Cardiac atrium fibroblast (primary cell): ENCODE data around the gene NMNAT1. TPM values are rescaled to one million over a fixed set of nuclear protein-coding genes. Genes with fewer than 3 reads are reported as not detected.

ENCODE experiments used
- total RNA-seq: library from RNA; depleted of rRNA; stranded (reverse); fragments of >200 nt; gene quantifications from 2 replicates; pipeline ENCODE4 v1.2.3, GENCODE V29; 2015

NMNAT1 gene
- total RNA-seq = 6.7 and 14.3 TPM in 2 replicates

DNA sequence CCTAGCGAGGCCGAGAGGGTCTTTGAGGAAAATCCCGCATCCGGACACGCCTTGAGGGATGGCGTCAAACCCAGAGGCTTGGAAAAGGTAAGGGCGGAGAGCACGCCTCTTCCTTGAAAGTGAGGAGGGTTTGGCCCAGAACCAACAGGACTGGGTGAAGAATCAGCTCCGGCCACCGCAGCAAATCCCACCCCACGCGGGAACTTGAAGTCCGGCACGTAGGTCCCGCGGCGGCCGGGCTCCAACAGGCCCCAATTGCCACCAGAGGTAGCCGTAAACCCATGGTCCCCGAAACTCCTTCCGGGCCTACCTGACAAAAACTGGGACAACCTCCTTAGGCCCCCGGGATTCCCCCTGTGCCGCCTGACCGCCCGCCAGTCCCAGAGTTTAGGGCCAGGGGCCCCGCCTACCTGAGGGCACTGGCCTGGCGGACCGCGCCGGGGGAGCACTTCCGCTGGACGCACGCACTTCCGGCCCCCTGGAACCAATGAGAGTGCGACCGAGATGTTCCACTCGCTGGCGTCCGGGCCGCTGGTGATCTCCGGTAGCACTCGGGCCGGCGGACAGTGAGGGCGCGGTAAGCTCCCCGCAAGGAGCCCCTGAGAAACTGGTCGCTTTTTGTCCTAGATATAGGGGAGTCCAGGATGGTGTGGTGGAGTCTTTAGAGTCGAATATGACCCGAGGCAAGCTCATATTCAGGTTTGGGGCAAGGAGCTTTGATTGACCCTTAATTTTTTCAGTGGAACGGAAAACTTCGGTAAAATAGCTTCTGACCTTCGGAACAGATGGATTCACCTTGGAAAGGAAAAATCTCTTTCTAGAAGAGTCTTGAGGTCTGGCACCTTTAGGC, at the start of gene NMNAT1, which contains the start of gene LZIC:
Gene NMNAT1, plus strand, starts transcription at position 537 of the 850 bp plus-strand sequence. CDS start 28,599 bp downstream, outside the sequence.
Gene LZIC, minus strand, starts transcription at position 453 of the 850 bp plus-strand sequence. CDS start 6,772 bp downstream, outside the sequence.

GRCh38 chr1:9910076-9910422, 33.2 kb upstream of the NMNAT1 start, which contains the start of gene CTNNBIP1:
CTNNBIP1 (minus strand) TSS chr1:9910269; CDS start chr1:9872064, 38,205 bp downstream.

DNA sequence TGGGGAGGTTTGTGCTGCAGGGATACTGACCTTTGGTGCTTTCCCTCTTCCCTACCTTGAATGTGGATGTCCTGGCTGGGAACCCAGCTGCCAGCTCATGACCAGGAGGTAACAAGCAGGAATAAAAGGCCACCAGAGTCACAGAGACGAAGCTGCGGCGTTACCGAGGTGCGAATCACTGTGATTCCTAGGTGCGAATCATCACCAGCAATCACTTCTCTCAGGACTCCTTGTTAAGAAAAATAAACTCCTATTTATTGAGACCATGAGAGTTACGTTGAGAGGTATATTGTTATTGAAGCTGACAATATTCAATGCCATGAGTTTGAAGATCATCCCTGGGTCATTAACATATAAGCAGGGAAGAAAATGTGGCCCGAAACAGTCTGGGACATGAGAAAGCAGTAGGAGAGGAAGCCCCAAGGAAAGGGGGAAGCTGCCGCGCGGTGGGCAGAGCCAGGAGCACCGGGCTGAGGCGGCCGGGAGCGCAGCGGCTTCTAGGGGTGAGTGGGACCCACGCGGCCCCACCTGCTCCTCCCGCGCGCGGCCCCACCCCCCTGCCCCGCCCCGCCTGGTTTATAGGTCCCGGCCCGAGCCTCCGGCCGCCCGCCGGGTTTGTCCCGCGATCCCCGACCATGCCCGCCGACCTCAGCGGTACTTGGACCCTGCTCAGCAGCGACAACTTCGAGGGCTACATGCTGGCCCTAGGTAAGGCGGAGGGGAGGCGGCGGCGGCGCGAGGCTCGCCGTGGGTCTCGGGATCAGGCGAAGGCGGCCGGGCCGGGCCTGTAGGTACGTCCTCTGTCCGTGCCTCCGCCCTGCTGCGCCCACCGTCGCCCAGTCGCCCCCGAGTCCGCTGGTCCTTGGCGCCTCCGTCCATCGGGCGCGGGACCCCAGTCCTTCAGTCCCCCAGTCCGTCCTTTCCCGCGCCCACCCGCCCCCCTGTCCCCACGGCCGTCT, 53.6 kb downstream of the NMNAT1 start, which contains the start of gene RBP7:
Gene RBP7, plus strand, starts transcription at position 605 of the 959 bp plus-strand sequence. Its CDS starts 31 bp downstream, at position 636.

GRCh38 chr1:10032590-10033358, 89.5 kb downstream of the NMNAT1 start, which contains the start of gene UBE4B:
UBE4B (plus strand) TSS chr1:10032958; CDS start chr1:10033671, 713 bp downstream.

Other genes with a start within 250 kb of the NMNAT1 start
- 59.4 and 77.4 TPM in 2 replicates for gene CLSTN1, start 119.5 kb upstream of the NMNAT1 start, total RNA-seq
- gene CTNNBIP1, start 33.2 kb upstream of the NMNAT1 start, total RNA-seq = 20.6 and 26.9 TPM in 2 replicates
- gene LZIC, start 84 bp upstream of the NMNAT1 start, total RNA-seq = 21.5 and 23.8 TPM in 2 replicates
- 5.1 TPM in 1 of 2 replicates, not detected in the other for gene RBP7, start 53.8 kb downstream of the NMNAT1 start, total RNA-seq
- gene UBE4B, start 89.5 kb downstream of the NMNAT1 start, total RNA-seq = 21.7 and 24.9 TPM in 2 replicates